ENCODE results near the gene CENPO. TPM values are rescaled to one million over a fixed set of nuclear protein-coding genes. Genes with fewer than 3 reads are reported as not detected.

The CENPO gene
- total RNA-seq, 2 experiments from 2014 or later: 40.7 to 41.9 TPM

- no peak overlapping the region for H3K27ac Mint-ChIP-seq
- H3K9me3 Mint-ChIP-seq: no peaks in the 10 kb centered on the region
- POLR2A ChIA-PET: interaction anchor here (0.9 kb wide), 1 partner anchor 10 kb away, joined by 3 read pairs; no protein-coding TSS in a partner anchor
- intact Hi-C loops (cut with micrococcal nuclease): no loop called here
- ATAC-seq: no peak
- no peak for TF ChIP-seq CTCF (IDR thresholded peaks at IDR 0.05)
- H3K27me3 Mint-ChIP-seq: no peaks in the 10 kb centered on the region
- peaks cover 14% of the 10 kb centered on the region for H3K4me1 Mint-ChIP-seq (ENCODE audit: low read depth)
- DNase-seq: no peak
- peaks cover 53% of the 10 kb centered on the region for H3K36me3 Mint-ChIP-seq (ENCODE audit: low read depth)
- H3K4me3 Mint-ChIP-seq: no peak overlapping the region
- CTCF ChIA-PET: no interaction called here
These were observed 13.4 kb downstream of the CENPO start for GRCh38 chr2:24806661-24807036.

- no peak overlapping the region for H3K27ac Mint-ChIP-seq
- peaks cover 52% of the 10 kb centered on the region for H3K36me3 Mint-ChIP-seq (ENCODE audit: low read depth)
- no peak for ATAC-seq
- H3K4me1 Mint-ChIP-seq (ENCODE audit: low read depth): peaks cover 11% of the 10 kb centered on the region
- intact Hi-C loops (cut with micrococcal nuclease): no loop called here
- H3K27me3 Mint-ChIP-seq: no peaks in the 10 kb centered on the region
- DNase-seq: no peak
- TF ChIP-seq CTCF (IDR thresholded peaks at IDR 0.05): no peak
- CTCF ChIA-PET: interaction anchor here (0.6 to 1.9 kb wide), 2 partner anchors 18 to 387 kb away, joined by 3 to 6 read pairs; no protein-coding TSS in a partner anchor
- H3K4me3 Mint-ChIP-seq: no peak overlapping the region
- POLR2A ChIA-PET: no interaction called here
- no peaks in the 10 kb centered on the region for H3K9me3 Mint-ChIP-seq
These were observed 16.2 kb downstream of the CENPO start for GRCh38 chr2:24809316-24810007.

GRCh38 chr2:24813691-24814137 lies 20.5 kb downstream of the CENPO start:
- DNase-seq: no peak
- Mint-ChIP-seq H3K27ac (no peak overlapping the region), H3K4me3 (no peak overlapping the region), H3K4me1 (ENCODE audit: low read depth) (peaks cover 2% of the 10 kb centered on the region), H3K27me3 (no peaks in the 10 kb centered on the region), H3K9me3 (no peaks in the 10 kb centered on the region), H3K36me3 (ENCODE audit: low read depth) (peaks cover 58% of the 10 kb centered on the region)
- ChIA-PET CTCF (interaction anchor here (0.9 to 5.1 kb wide), 3 partner anchors 13 to 21 kb away, joined by 3 to 26 read pairs (median 4); partner anchors contain the start of genes CENPO and PTRHD1), POLR2A (interaction anchor here (1.1 kb wide), 1 partner anchor 12 kb away, joined by 4 read pairs; no protein-coding TSS in a partner anchor)
- TF ChIP-seq CTCF (IDR thresholded peaks at IDR 0.05): no peak
- intact Hi-C loops (cut with micrococcal nuclease): no loop called here
- ATAC-seq: no peak

GRCh38 chr2:24814516-24814915 lies 21.3 kb downstream of the CENPO start:
- no peak overlapping the region for H3K4me3 Mint-ChIP-seq
- no peak for ATAC-seq
- H3K27ac Mint-ChIP-seq: no peak overlapping the region
- intact Hi-C loops (cut with micrococcal nuclease): no loop called here
- H3K4me1 Mint-ChIP-seq (ENCODE audit: low read depth): no peaks in the 10 kb centered on the region
- TF ChIP-seq CTCF (IDR thresholded peaks at IDR 0.05): no peak
- H3K36me3 Mint-ChIP-seq (ENCODE audit: low read depth): peaks cover 55% of the 10 kb centered on the region
- ChIA-PET CTCF (interaction anchor here (2.3 to 5.1 kb wide), 2 partner anchors 12 to 405 kb away, joined by 11 to 26 read pairs; no protein-coding TSS in a partner anchor), POLR2A (interaction anchor here (1.1 to 1.2 kb wide), 2 partner anchors 11 to 16 kb away, joined by 3 to 4 read pairs; no protein-coding TSS in a partner anchor)
- no peaks in the 10 kb centered on the region for H3K27me3 Mint-ChIP-seq
- DNase-seq: no peak
- H3K9me3 Mint-ChIP-seq: no peaks in the 10 kb centered on the region

- no peak for TF ChIP-seq CTCF (IDR thresholded peaks at IDR 0.05)
- no peaks in the 10 kb centered on the region for H3K27me3 Mint-ChIP-seq
- no peak for ATAC-seq
- no peak for DNase-seq
- no peak overlapping the region for H3K4me3 Mint-ChIP-seq
- POLR2A ChIA-PET: interaction anchor here (1.1 to 1.2 kb wide), 2 partner anchors 16 kb away, joined by 3 read pairs; no protein-coding TSS in a partner anchor
- H3K4me1 Mint-ChIP-seq (ENCODE audit: low read depth): no peaks in the 10 kb centered on the region
- no peak overlapping the region for H3K27ac Mint-ChIP-seq
- H3K36me3 Mint-ChIP-seq (ENCODE audit: low read depth): peaks cover 56% of the 10 kb centered on the region
- intact Hi-C loops (cut with micrococcal nuclease): no loop called here
- H3K9me3 Mint-ChIP-seq: no peaks in the 10 kb centered on the region
- CTCF ChIA-PET: interaction anchor here (0.8 to 5.1 kb wide), 3 partner anchors 11 to 405 kb away, joined by 3 to 26 read pairs (median 11); no protein-coding TSS in a partner anchor
These were observed 21.9 kb downstream of the CENPO start for GRCh38 chr2:24815171-24815570.

Measured in activated CD8-positive, alpha-beta T cell treated with anti-CD3 and anti-CD28 coated beads for 36 hours (primary cell).